ENCODE data around the gene CPN2.
A peak's percentile ranks its signal among the peaks of the same experiment; 100 is the strongest.

The CPN2 gene

GRCh38 chr3:194351080-194351672, at the start of gene CPN2:
TSS of gene CPN2 (minus strand) at chr3:194351328. CDS start at chr3:194342702, 8,626 bp downstream.
- DNase-seq = no peak

GRCh38 chr3:194399874-194400411, 48.8 kb upstream of the CPN2 start:
- no peak for DNase-seq

GRCh38 chr3:194399166-194399565, 48.0 kb upstream of the CPN2 start, which contains the start of gene GP5:
TSS of gene GP5 (minus strand) at chr3:194399266. CDS start at chr3:194398282, 984 bp downstream.
- DNase-seq = no peak

- DNase-seq = peak in 1 of 2 donors; percentile 38
These were observed 46.7 kb upstream of the CPN2 start for GRCh38 chr3:194397757-194398312.

- peak in 1 of 2 donors; percentile 50 for DNase-seq
These were observed 46.0 kb upstream of the CPN2 start for GRCh38 chr3:194396859-194397756.

- DNase-seq = no peak
These were observed 45.4 kb upstream of the CPN2 start for GRCh38 chr3:194396539-194396858.

GRCh38 chr3:194395778-194396538, 44.8 kb upstream of the CPN2 start:
- DNase-seq = peak; percentile 54 to 62

GRCh38 chr3:194395212-194395611, 44.1 kb upstream of the CPN2 start:
- no peak for DNase-seq

GRCh38 chr3:194392576-194392975, 41.4 kb upstream of the CPN2 start:
- no peak for DNase-seq

GRCh38 chr3:194390835-194391234, 39.7 kb upstream of the CPN2 start:
- DNase-seq = no peak

- DNase-seq = peak in 1 of 2 donors; percentile 14
These were observed 38.1 kb upstream of the CPN2 start for GRCh38 chr3:194389269-194389668.

GRCh38 chr3:194387926-194388418, 36.8 kb upstream of the CPN2 start:
- peak in 1 of 2 donors; percentile 9 for DNase-seq

GRCh38 chr3:194387276-194387675, 36.1 kb upstream of the CPN2 start:
- no peak for DNase-seq

- no peak for DNase-seq
These were observed 35.5 kb upstream of the CPN2 start for GRCh38 chr3:194386648-194387047.

- no peak for DNase-seq
These were observed 34.9 kb upstream of the CPN2 start for GRCh38 chr3:194386066-194386465.

GRCh38 chr3:194384569-194385001, 33.5 kb upstream of the CPN2 start:
- no peak for DNase-seq

GRCh38 chr3:194384156-194384555, 33.0 kb upstream of the CPN2 start:
- DNase-seq = no peak

- no peak for DNase-seq
These were observed 32.3 kb upstream of the CPN2 start for GRCh38 chr3:194383276-194383940.

GRCh38 chr3:194382892-194383223, 31.7 kb upstream of the CPN2 start:
- DNase-seq = no peak

GRCh38 chr3:194382196-194382891, 31.2 kb upstream of the CPN2 start:
- no peak for DNase-seq

GRCh38 chr3:194381460-194381875, 30.3 kb upstream of the CPN2 start:
- DNase-seq = no peak

GRCh38 chr3:194380326-194380725, 29.2 kb upstream of the CPN2 start:
- no peak for DNase-seq

Data from stimulated activated CD4-positive, alpha-beta T cell treated with anti-CD3 and anti-CD28 coated beads, Interleukin-2, amount 100 ng/mL, for 24 hours (primary cell).